LNCaP clone FGC (cell line): ENCODE data around the gene TRIM37.

ENCODE experiments used
- DNase-seq: peaks from one replicate; pipeline ENCODE4 v3.0.0-alpha.2; 2011; ENCODE audit warnings: low read depth
- H3K4me3 ChIP-seq: 2 replicates; pipeline ENCODE4 v1.5.1; 2011; ENCODE audit warnings: mild to moderate bottlenecking, low read depth, low read length, control low read depth
- TF ChIP-seq, protein P1 (sequence below): IDR thresholded peaks from 2 replicates; pipeline ENCODE4 v1.5.1; 2012; ENCODE audit warnings: mild to moderate bottlenecking; ENCODE audit not compliant: control insufficient read depth, insufficient read depth; ENCODE audit errors: extremely low read depth

Gene TRIM37

DNA sequence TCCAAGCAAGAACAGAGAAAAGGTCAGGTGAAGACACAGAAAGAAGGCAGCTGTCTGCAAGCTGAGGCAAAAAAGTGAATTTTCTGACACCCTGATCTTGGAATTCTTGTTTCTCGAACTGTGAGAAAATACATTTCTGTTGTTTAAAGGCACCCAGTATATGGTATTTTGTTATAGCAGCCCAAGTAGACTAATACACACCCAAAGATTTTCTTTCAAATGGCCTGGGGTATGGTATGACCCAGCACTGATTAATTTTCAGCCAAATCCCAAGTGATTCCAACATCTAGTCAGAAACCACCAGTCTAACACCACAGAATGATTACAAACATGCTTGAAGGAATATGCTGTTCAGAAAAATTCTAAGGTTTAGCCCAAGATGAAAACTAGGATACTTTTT is 36.8 kb downstream of the TRIM37 start:
- no peak overlapping the region for H3K4me3 ChIP-seq
- DNase-seq: no peak
- TF ChIP-seq, protein P1, sequence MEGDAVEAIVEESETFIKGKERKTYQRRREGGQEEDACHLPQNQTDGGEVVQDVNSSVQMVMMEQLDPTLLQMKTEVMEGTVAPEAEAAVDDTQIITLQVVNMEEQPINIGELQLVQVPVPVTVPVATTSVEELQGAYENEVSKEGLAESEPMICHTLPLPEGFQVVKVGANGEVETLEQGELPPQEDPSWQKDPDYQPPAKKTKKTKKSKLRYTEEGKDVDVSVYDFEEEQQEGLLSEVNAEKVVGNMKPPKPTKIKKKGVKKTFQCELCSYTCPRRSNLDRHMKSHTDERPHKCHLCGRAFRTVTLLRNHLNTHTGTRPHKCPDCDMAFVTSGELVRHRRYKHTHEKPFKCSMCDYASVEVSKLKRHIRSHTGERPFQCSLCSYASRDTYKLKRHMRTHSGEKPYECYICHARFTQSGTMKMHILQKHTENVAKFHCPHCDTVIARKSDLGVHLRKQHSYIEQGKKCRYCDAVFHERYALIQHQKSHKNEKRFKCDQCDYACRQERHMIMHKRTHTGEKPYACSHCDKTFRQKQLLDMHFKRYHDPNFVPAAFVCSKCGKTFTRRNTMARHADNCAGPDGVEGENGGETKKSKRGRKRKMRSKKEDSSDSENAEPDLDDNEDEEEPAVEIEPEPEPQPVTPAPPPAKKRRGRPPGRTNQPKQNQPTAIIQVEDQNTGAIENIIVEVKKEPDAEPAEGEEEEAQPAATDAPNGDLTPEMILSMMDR: no peak

DNA sequence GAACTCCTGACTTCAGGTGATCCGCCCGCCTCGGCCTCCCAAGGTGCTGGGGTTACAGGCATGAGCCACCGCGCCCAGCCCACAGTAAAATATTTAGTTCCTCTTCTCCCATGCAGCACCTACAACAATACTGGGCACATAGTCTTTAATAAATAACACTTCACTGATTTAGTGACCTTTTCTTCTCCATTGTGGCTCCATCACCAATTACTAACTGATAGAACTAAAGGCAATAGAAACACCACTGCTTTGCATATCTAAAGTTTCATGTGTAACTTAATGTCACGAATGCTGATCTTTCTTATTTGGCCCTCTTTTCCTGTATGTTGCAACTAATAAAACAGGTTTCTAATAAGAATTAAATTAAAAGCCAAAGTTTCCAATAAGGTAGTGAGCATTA is 38.9 kb downstream of the TRIM37 start:
- DNase-seq: no peak
- TF ChIP-seq, protein P1: no peak
- no peak overlapping the region for H3K4me3 ChIP-seq

DNA sequence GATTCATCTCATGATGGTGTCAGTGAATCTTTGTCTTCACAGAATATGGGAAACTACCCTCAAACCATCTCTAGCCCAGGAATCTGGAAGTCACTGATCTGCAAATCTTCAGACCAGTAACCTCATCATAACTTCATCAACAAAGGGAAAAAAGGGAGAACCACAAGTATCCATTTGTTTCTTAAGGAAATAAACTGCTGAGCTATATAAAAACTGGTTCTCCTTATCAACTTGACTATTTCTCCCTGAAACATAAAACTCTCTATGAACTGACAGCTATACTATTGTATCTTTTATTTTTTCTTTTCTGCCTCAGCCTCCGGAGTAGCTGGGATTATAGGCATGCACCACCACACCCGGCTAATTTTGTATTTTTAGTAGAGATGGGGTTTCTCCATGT is 39.3 kb downstream of the TRIM37 start:
- DNase-seq: no peak
- no peak overlapping the region for H3K4me3 ChIP-seq
- TF ChIP-seq, protein P1: no peak

DNA sequence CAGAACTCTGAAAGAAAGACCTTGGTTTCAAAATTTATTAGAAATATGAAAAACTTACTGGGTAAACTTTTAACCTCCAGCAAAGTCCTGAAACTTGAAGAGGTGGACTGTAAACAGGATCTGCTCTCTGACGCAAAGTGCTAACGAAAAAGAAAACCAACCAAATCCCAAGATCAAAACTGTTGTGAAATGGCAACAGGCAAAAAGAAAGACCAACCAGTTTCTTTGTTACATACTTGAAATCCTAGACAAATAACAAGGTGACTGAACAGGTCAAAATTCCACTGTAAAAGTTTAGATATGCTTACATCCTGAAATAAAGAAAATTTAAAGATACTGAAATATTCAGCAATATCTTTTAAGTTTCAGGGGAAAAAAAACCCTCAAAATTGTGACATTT is 44.2 kb downstream of the TRIM37 start:
- TF ChIP-seq, protein P1: no peak
- no peak for DNase-seq

DNA sequence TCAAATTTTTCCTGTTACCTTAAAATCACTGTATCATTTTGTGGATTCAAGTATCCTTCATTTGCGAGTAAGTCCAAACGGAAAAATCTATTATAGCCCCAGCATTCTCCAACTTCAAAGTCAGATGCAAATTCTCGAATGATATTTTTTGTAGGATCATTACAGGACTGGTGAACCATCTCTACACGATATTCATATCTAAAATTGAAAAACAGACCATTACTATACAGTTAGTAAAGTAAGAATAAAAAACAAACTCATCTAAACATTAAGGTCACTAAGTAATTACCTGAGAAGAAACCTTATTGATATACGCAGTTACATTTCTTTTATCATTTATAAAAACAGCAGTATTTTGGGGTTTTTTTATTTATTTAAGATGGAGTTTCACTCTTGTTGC is 49.8 kb downstream of the TRIM37 start:
- no peak for DNase-seq
- TF ChIP-seq, protein P1: no peak
- no peak overlapping the region for H3K4me3 ChIP-seq

More for the DNA sequence above, 44.2 kb downstream of the TRIM37 start:
- no peak overlapping the region for H3K4me3 ChIP-seq

DNA sequence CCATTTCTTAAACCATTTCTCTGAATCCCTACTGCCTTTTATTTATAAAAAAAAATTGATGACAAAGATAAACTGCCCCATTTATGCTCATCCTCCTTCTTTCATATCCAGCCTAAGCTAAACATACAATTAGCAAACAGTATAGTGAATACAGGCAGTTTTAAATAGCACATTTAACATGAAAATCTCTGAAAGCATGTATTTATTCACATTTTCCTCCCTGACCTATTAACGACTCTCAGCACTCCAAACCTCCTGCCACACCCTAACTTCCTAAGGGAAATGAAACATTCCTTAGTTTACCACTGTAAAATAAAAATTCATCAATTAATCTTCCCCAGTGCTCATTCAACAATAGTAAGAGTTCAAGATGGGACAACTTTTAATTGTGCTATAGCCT is 56.9 kb downstream of the TRIM37 start:
- TF ChIP-seq, protein P1: no peak
- no peak overlapping the region for H3K4me3 ChIP-seq
- DNase-seq: no peak

DNA sequence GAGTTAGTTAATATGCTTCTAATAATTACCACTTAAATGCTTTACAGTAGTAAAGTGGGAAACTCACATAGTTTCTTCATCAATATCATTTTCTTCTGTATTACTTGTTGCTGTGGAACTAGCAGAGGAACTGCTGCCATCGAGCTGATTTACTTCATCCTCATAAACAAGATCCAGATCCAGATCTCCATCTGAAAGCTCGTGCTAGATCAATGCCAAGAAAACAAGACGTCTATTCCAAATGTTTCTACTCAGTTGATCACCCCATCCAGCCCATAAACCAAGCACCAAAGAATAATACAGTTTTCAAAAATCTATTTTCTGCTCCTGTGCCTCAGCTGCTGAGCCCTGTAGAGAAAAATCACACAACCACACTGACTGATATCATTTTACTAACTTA is 59.1 kb downstream of the TRIM37 start:
- DNase-seq: no peak
- no peak overlapping the region for H3K4me3 ChIP-seq
- TF ChIP-seq, protein P1: no peak
